ENCODE results near the gene HMCN2. TPM values are rescaled to one million over a fixed set of nuclear protein-coding genes. Genes with fewer than 3 reads are reported as not detected.
"Not testable (repeated sequence)": the region's sequence is repeated elsewhere in the genome, so short reads cannot be mapped to it uniquely, and the experiment has no call there.

The HMCN2 gene
- total RNA-seq, 6 experiments from 2014 or later = under 0.01 to 0.05 (median 0.02) TPM; not detected in 3

DNA sequence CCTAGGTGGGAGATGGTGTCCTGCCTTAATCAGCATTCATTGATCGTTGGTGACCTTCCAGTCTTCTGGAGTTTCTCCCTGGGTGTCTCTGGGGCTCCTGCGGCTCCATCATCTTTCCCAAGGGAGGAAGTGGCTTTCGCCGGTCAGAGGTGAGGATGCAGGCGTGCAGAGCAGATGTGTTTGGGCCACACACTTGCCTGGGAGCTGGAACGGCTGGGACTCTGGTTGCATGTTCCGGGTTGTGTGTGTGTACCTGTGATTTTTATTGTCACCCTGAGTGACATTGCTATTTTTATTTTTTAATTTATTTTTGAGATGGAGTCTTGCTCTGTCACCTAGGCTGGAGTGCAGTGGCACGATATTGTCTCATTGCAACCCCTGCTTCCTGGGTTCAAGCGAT lies 9.6 kb downstream of the HMCN2 start:
- peaks cover 24% of the 10 kb centered on the region for H3K27me3 Mint-ChIP-seq (ENCODE audit: insufficient read depth)

DNA sequence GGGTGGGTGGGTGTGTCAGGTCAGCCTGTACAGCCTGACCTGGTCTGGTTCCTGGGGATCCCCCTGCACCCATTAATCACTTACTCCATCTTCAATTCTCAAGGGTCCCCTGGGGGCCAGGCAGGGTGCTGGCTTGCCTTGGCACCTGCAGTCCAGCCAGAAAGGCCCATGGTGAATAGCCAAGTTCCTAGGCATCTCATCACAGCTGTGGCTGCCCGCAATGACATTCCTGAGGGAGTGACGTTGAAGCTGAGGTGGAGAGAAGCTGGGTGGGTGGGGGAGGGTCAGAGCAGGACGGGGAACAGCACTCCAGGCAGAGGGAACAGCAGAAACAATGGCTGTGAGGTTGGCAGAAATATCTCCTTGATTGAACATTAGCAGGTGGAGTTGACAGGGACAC lies 10.6 kb downstream of the HMCN2 start:
- H3K4me1 Mint-ChIP-seq (ENCODE audit: low read depth) = peaks cover 7% of the 10 kb centered on the region
- no peak overlapping the region for H3K4me3 Mint-ChIP-seq
- no peaks in the 10 kb centered on the region for H3K36me3 Mint-ChIP-seq (ENCODE audit: low read depth)
- peaks cover 22% of the 10 kb centered on the region for H3K27me3 Mint-ChIP-seq (ENCODE audit: insufficient read depth)
- TF ChIP-seq, protein P1, sequence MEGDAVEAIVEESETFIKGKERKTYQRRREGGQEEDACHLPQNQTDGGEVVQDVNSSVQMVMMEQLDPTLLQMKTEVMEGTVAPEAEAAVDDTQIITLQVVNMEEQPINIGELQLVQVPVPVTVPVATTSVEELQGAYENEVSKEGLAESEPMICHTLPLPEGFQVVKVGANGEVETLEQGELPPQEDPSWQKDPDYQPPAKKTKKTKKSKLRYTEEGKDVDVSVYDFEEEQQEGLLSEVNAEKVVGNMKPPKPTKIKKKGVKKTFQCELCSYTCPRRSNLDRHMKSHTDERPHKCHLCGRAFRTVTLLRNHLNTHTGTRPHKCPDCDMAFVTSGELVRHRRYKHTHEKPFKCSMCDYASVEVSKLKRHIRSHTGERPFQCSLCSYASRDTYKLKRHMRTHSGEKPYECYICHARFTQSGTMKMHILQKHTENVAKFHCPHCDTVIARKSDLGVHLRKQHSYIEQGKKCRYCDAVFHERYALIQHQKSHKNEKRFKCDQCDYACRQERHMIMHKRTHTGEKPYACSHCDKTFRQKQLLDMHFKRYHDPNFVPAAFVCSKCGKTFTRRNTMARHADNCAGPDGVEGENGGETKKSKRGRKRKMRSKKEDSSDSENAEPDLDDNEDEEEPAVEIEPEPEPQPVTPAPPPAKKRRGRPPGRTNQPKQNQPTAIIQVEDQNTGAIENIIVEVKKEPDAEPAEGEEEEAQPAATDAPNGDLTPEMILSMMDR (IDR thresholded peaks at IDR 0.05) = no peak
- no peaks in the 10 kb centered on the region for H3K9me3 Mint-ChIP-seq
- DNase-seq = peak; percentile 62
- H3K27ac Mint-ChIP-seq = no peak overlapping the region

More for the DNA sequence above, 9.6 kb downstream of the HMCN2 start:
- Mint-ChIP-seq H3K36me3 (ENCODE audit: low read depth) (no peaks in the 10 kb centered on the region), H3K4me1 (ENCODE audit: low read depth) (peaks cover 7% of the 10 kb centered on the region), H3K4me3 (no peak overlapping the region), H3K27ac (no peak overlapping the region), H3K9me3 (no peaks in the 10 kb centered on the region)
- TF ChIP-seq, protein P1 (IDR thresholded peaks at IDR 0.05) = no peak
- no peak for DNase-seq

DNA sequence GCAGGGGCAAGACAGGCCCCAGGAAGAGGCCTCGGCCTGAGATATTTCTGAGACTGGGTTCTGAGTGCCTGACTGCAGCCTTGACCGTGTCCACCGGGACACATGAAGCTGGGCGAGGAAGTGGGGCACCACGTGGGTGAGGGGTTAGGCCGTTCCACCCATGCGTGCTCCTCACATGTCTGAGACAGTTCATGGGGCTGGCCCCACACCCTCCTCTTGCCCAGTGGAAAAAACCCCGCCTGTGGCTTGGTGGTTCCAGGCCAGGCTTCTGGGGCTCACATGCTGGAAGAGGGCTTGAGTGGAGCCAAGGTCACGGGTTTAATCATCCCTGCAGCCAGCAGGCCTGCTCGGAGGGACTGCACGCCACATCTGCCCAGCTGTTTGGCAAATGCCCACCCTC lies 11.4 kb downstream of the HMCN2 start:
- H3K4me3 Mint-ChIP-seq = no peak overlapping the region
- no peak for DNase-seq
- H3K9me3 Mint-ChIP-seq = no peaks in the 10 kb centered on the region
- H3K27me3 Mint-ChIP-seq (ENCODE audit: insufficient read depth) = peaks cover 19% of the 10 kb centered on the region
- no peaks in the 10 kb centered on the region for H3K36me3 Mint-ChIP-seq (ENCODE audit: low read depth)
- H3K27ac Mint-ChIP-seq = no peak overlapping the region
- TF ChIP-seq, protein P1 (IDR thresholded peaks at IDR 0.05) = no peak
- peaks cover 8% of the 10 kb centered on the region for H3K4me1 Mint-ChIP-seq (ENCODE audit: low read depth)

DNA sequence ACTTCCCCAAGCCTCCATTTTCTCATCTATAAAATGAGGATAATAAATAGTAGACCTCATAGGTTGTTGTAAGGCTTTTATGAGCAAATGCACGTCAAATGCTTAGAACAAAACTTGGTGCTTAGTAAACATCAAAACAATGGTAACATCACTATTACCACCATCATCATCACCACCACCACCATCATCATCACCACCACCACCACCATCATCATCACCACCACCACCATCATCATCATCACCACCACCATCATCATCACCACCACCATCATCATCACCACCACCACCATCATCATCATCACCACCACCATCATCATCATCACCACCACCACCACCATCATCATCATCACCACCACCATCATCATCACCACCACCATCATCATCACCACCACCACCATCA lies 12.0 kb downstream of the HMCN2 start:
- Mint-ChIP-seq H3K4me1 (ENCODE audit: low read depth) (peaks cover 13% of the 10 kb centered on the region), H3K27me3 (ENCODE audit: insufficient read depth) (peaks cover 21% of the 10 kb centered on the region)
- not testable (repeated sequence) for DNase-seq; H3K36me3 Mint-ChIP-seq (ENCODE audit: low read depth); H3K27ac Mint-ChIP-seq; H3K9me3 Mint-ChIP-seq; H3K4me3 Mint-ChIP-seq

DNA sequence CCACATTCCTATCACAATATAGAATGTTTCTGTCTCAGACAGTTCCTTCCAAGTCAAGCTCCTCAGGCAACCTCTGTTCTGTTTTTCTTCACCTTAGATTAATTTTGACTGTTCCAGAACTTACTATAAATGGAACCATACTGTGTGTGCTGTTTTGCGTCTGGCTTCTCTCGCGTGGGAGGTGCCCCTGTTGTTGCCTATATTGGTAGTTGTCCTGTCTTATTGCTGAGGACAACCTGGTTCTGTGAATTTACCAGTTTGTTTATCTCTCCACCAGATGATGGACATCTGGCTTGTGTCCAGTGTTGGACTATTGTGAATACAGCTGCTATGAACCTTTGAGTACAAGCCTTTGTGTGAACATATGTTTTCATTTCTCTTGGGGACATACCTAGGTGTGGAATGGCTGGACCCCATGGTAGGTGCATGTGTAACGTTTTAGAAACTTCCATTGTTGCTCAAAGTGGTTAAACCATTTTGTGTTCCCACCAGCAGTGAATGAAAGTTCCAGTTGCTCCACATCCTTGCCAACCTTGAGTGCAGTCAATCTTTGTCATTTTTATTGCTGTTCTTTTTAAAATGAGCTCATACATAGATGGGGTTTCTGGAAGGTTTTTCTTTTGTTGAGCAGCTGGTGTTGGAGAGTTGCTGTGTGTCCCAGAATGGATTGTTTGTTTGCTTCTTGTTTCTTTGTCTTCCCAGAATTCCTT lies 18.1 kb downstream of the HMCN2 start:
- DNase-seq = no peak
- H3K4me3 Mint-ChIP-seq = no peak overlapping the region
- no peak overlapping the region for H3K27ac Mint-ChIP-seq
- H3K4me1 Mint-ChIP-seq (ENCODE audit: low read depth) = peaks cover 8% of the 10 kb centered on the region
- H3K27me3 Mint-ChIP-seq (ENCODE audit: insufficient read depth) = peaks cover 60% of the 10 kb centered on the region
- H3K36me3 Mint-ChIP-seq (ENCODE audit: low read depth) = no peaks in the 10 kb centered on the region
- H3K9me3 Mint-ChIP-seq = no peaks in the 10 kb centered on the region
- TF ChIP-seq, protein P1 (IDR thresholded peaks at IDR 0.05) = no peak

DNA sequence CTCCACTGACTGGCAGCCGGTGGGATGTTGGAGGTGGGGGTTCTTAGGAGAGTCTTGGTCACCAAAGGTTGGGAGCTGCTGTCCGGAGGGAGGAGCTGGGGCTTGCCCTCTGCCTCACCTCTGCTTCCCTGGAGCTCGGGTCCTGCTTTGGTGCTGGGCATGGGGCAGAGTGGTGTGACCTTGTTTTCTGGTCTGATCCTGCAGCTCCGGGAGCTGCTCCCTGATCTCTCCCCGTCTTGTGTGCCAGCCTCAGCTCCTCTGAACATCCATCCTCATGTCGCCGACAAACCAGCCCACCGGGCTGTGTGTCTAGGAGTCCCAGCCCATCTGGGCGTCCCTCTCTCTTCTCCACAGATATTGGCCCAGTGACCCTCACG lies 18.7 kb downstream of the HMCN2 start:
- Mint-ChIP-seq H3K27me3 (ENCODE audit: insufficient read depth) (peaks cover 61% of the 10 kb centered on the region), H3K4me1 (ENCODE audit: low read depth) (peaks cover 8% of the 10 kb centered on the region), H3K4me3 (no peak overlapping the region), H3K36me3 (ENCODE audit: low read depth) (no peaks in the 10 kb centered on the region), H3K27ac (no peak overlapping the region), H3K9me3 (no peaks in the 10 kb centered on the region)
- TF ChIP-seq, protein P1 (IDR thresholded peaks at IDR 0.05) = no peak
- no peak for DNase-seq
